ENCODE data around the gene TBATA.

The TBATA gene

GRCh38 chr10:70785190-70785589, at the start of gene TBATA:
TBATA (minus strand) TSS chr10:70785377; CDS start chr10:70783379, 1,998 bp downstream.
- DNase-seq (ENCODE audit: low read depth in 2 of 2), result no peak

GRCh38 chr10:70834441-70835151, 49.4 kb upstream of the TBATA start:
- no peak for DNase-seq (ENCODE audit: low read depth in 2 of 2)

- no peak for DNase-seq (ENCODE audit: low read depth in 2 of 2)
Measured at GRCh38 chr10:70834021-70834420, 48.8 kb upstream of the TBATA start.

GRCh38 chr10:70833601-70834000, 48.4 kb upstream of the TBATA start:
- no peak for DNase-seq (ENCODE audit: low read depth in 2 of 2)

GRCh38 chr10:70832852-70833528, 47.8 kb upstream of the TBATA start:
- DNase-seq (ENCODE audit: low read depth in 2 of 2), result no peak

- DNase-seq (ENCODE audit: low read depth in 2 of 2), result no peak
Measured at GRCh38 chr10:70832221-70832620, 47.0 kb upstream of the TBATA start.

- no peak for DNase-seq (ENCODE audit: low read depth in 2 of 2)
Measured at GRCh38 chr10:70830164-70830563, 45.0 kb upstream of the TBATA start.

GRCh38 chr10:70829543-70829942, 44.4 kb upstream of the TBATA start:
- no peak for DNase-seq (ENCODE audit: low read depth in 2 of 2)

- no peak for DNase-seq (ENCODE audit: low read depth in 2 of 2)
Measured at GRCh38 chr10:70828923-70829322, 43.7 kb upstream of the TBATA start.

- DNase-seq (ENCODE audit: low read depth in 2 of 2), result no peak
Measured at GRCh38 chr10:70827086-70827757, 42.0 kb upstream of the TBATA start.

- DNase-seq (ENCODE audit: low read depth in 2 of 2), result no peak
Measured at GRCh38 chr10:70822076-70822820, 37.1 kb upstream of the TBATA start.

GRCh38 chr10:70820976-70821750, 36.0 kb upstream of the TBATA start:
- no peak for DNase-seq (ENCODE audit: low read depth in 2 of 2)

GRCh38 chr10:70816220-70816894, 31.2 kb upstream of the TBATA start:
- peak in 1 of 2 donors; percentile 21 for DNase-seq (ENCODE audit: low read depth in 2 of 2)

- peak; percentile 68 to 73 for DNase-seq (ENCODE audit: low read depth in 2 of 2)
Measured at GRCh38 chr10:70815504-70816219, 30.5 kb upstream of the TBATA start, which contains the start of gene SGPL1. SGPL1 (plus strand) TSS chr10:70815948; CDS start chr10:70816854, 906 bp downstream.

GRCh38 chr10:70814126-70814525, 28.9 kb upstream of the TBATA start:
- no peak for DNase-seq (ENCODE audit: low read depth in 2 of 2)

- DNase-seq (ENCODE audit: low read depth in 2 of 2), result no peak
Measured at GRCh38 chr10:70812814-70813213, 27.6 kb upstream of the TBATA start.

- no peak for DNase-seq (ENCODE audit: low read depth in 2 of 2)
Measured at GRCh38 chr10:70811881-70812280, 26.7 kb upstream of the TBATA start.

GRCh38 chr10:70810967-70811366, 25.8 kb upstream of the TBATA start:
- no peak for DNase-seq (ENCODE audit: low read depth in 2 of 2)

- DNase-seq (ENCODE audit: low read depth in 2 of 2), result no peak
Measured at GRCh38 chr10:70809726-70810125, 24.5 kb upstream of the TBATA start.

- no peak for DNase-seq (ENCODE audit: low read depth in 2 of 2)
Measured at GRCh38 chr10:70809011-70809611, 23.9 kb upstream of the TBATA start.
